Testis (tissue), 3 donors: Measurements from ENCODE around the gene PPP1CB. TPM values are rescaled to one million over a fixed set of nuclear protein-coding genes. Genes with fewer than 3 reads are reported as not detected.
A peak's percentile ranks its signal among the peaks of the same experiment; 100 is the strongest.

Experiments
- DNase-seq: peaks from one replicate; pipeline ENCODE4 v3.0.0-alpha.2; 2019
- H3K27ac ChIP-seq, 2 donors: fragments of 200-600 bp; sonication (generic); one replicate each; pipeline ENCODE4 v1.5.1; 2019
- H3K27me3 ChIP-seq: fragments of 200-600 bp; sonication (generic); one replicate; pipeline ENCODE4 v1.5.1; 2019
- H3K36me3 ChIP-seq: fragments of 200-600 bp; sonication (generic); one replicate; pipeline ENCODE4 v1.5.1; 2017; ENCODE audit warnings: low read depth; ENCODE audit errors: missing control alignments
- H3K4me1 ChIP-seq: fragments of 200-600 bp; sonication (generic); one replicate; pipeline ENCODE4 v1.5.1; 2019
- H3K4me3 ChIP-seq, 2 donors: fragments of 200-600 bp; sonication (generic); one replicate each; pipeline ENCODE4 v1.5.1; 2017 to 2019
- H3K9me3 ChIP-seq: fragments of 200-600 bp; sonication (generic); one replicate; pipeline ENCODE4 v1.5.1; 2017
- CTCF ChIP-seq, 3 experiments: fragments of 450-650 bp in 2 of 3; fragments of 200-600 bp in 1 of 3; sonication (generic) in 1 of 3; IDR thresholded peaks; one replicate each; pipeline ENCODE4 v1.5.1; 2016 to 2019; ENCODE audit warnings: antibody characterized with exemption in 3 of 3, mild to moderate bottlenecking in 2 of 3, moderate library complexity in 1 of 3
- POLR2A ChIP-seq: fragments of 450-650 bp; IDR thresholded peaks from one replicate; pipeline ENCODE4 v1.6.1; 2017; ENCODE audit warnings: antibody characterized with exemption, mild to moderate bottlenecking, moderate library complexity
- WGBS, 2 donors: methylation state at CpG; one replicate each; pipeline ENCODE4 v1.1.5; 2018; 5-methylcytosine and 5-hydroxymethylcytosine counted together
- intact Hi-C: fragments of 100-400 bp; cut with DNase I; formaldehyde crosslinking; loops from one replicate; pipeline ENCODE4 v1.15.1; 2023; ENCODE audit warnings: low total_unique reads
- polyA plus RNA-seq: library from polyadenylated mRNA; stranded (reverse); fragments of 350-450 nt; fragmentation: Illumina TruSeq; extraction: RNeasy Lipid Tissue Mini Kit (QIAGEN cat#74804); gene quantifications from one replicate; pipeline ENCODE4 v1.2.3, GENCODE V29; 2014; ENCODE audit warnings: low read depth, low replicate concordance; ENCODE audit not compliant: insufficient read depth
- total RNA-seq, 2 donors: library from RNA; depleted of rRNA; stranded (reverse); fragments of >200 nt; gene quantifications; one replicate each; pipeline ENCODE4 v1.2.3, GENCODE V29; 2016

Gene PPP1CB
- total and polyA plus RNA-seq, 3 donors from 2014 or later: 84.8 to 204 (median 175) TPM

- DNase-seq: no peak
- H3K27ac ChIP-seq: peak overlapping the region in 1 of 2 donors; percentile 15
- intact Hi-C loops: no loop called here
These were observed 51.4 kb downstream of the PPP1CB start for GRCh38 chr2:28802975-28803429.

GRCh38 chr2:28809927-28810326, 58.3 kb downstream of the PPP1CB start:
- H3K27me3 ChIP-seq: no peaks in the 10 kb centered on the region
- H3K4me1 ChIP-seq: peaks cover 9% of the 10 kb centered on the region
- H3K9me3 ChIP-seq: no peaks in the 10 kb centered on the region
- 39 to 59% methylated on average over 10 of the region's 10 CpGs for WGBS, 2 donors
- TF ChIP-seq POLR2A (no peak), CTCF (IDR thresholded peaks at IDR 0.05) (no peak)
- no peak for DNase-seq
- peak overlapping the region; percentile 67 to 70 for H3K4me3 ChIP-seq
- H3K36me3 ChIP-seq: no peaks in the 10 kb centered on the region
- H3K27ac ChIP-seq: peak overlapping the region; percentile 24 to 55
- intact Hi-C loops: no loop called here

More at GRCh38 chr2:28802975-28803429, 51.4 kb downstream of the PPP1CB start:
- 67 to 74% methylated on average over 4 of the region's 4 CpGs for WGBS, 2 donors
- Histone ChIP-seq H3K9me3 (no peaks in the 10 kb centered on the region), H3K4me3 (no peak overlapping the region), H3K27me3 (no peaks in the 10 kb centered on the region), H3K4me1 (no peaks in the 10 kb centered on the region), H3K36me3 (no peaks in the 10 kb centered on the region)
- TF ChIP-seq POLR2A (no peak), CTCF (IDR thresholded peaks at IDR 0.05) (no peak)

- peak within 1 kb of the TSS; percentile 55 to 67 for H3K27ac ChIP-seq
- no peaks in the 10 kb centered on the region for H3K27me3 ChIP-seq
- peak within 1 kb of the TSS; percentile 67 to 70 for H3K4me3 ChIP-seq
- TF ChIP-seq CTCF (IDR thresholded peaks at IDR 0.05) (no peak), POLR2A (no peak)
- DNase-seq: peak; percentile 87
- peaks cover 9% of the 10 kb centered on the region for H3K4me1 ChIP-seq
- whole genome bisulfite sequencing, 2 donors: 1 to 4% methylated on average over 21 to 93 of the region's 97 CpGs
- H3K36me3 ChIP-seq: no peaks in the 10 kb centered on the region
- no peaks in the 10 kb centered on the region for H3K9me3 ChIP-seq
- intact Hi-C loops: no loop called here
These were observed 59.0 kb downstream of the PPP1CB start, which contains the start of gene SPDYA for GRCh38 chr2:28810384-28811285. Gene SPDYA (plus strand): TSS chr2:28810834. CDS start chr2:28816015, 5,181 bp downstream.

GRCh38 chr2:28818053-28818452, 66.4 kb downstream of the PPP1CB start:
- intact Hi-C loops: no loop called here
- Histone ChIP-seq H3K4me1 (no peaks in the 10 kb centered on the region), H3K9me3 (no peaks in the 10 kb centered on the region), H3K36me3 (no peaks in the 10 kb centered on the region), H3K27ac (no peak overlapping the region), H3K27me3 (no peaks in the 10 kb centered on the region), H3K4me3 (no peak overlapping the region)
- WGBS, 2 donors: 78 to 92% methylated on average over 3 of the region's 3 CpGs
- TF ChIP-seq CTCF (IDR thresholded peaks at IDR 0.05): no peak
- TF ChIP-seq POLR2A: no peak
- DNase-seq: no peak
